NCI-H2196 treated with DMSO at 0.1 percent for 48 hours (cell line): Measurements from ENCODE around the gene CEP162.
"Not testable (repeated sequence)": the region's sequence is repeated elsewhere in the genome, so short reads cannot be mapped to it uniquely, and the experiment has no call there.

Experiments used
- DNase-seq: peaks from one replicate; lab custom pipeline; 2025; ENCODE audit not compliant: unreplicated experiment; lab: John Stamatoyannopoulos, UW

Gene CEP162

DNA sequence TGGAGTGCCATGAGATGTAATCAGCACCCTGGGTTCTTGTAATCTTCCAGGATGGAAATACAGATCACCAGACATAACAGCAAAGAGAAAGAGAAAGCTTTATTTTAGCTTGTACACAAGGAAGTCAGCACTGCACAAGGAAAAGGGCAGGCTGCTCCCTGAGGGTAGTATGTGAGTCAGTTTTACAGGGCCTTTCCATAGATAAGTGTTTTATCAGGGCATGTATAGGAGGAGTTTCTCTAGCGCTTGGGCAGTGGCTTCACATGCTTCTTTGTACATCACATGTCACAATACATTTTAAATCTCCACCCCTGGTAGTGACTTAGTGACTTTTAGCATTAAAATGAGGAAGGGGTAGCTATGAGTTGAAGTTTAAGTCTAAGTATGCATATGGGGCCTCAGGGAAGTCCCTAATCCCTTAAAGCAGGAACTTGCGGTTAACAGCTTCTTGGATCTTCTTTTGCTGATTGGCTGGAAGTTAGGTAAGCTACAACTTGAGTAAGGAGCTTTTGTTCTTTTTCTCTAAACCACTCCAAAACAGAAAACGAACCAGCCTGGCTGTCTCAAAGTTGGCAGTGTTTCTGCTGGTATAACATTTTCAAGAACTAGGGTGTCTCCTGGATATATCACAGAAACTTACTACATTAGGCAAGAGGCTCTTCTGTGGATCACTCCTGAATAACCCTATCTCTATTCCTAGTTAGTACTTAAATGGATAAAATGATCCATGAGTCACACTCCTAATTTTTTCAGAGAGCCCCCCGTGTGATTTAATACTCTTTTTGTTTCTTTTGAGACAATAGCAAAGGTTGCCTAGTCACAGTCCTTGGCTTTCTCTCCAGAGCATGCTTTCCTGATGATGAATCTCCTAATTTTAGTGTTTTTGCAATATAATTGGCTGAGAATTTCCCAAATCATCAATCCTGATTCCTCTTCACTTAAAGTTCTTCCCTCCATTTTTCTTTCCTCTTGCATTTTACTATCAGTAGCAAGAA, 133.7 kb downstream of the CEP162 start:
- no peak for DNase-seq

DNA sequence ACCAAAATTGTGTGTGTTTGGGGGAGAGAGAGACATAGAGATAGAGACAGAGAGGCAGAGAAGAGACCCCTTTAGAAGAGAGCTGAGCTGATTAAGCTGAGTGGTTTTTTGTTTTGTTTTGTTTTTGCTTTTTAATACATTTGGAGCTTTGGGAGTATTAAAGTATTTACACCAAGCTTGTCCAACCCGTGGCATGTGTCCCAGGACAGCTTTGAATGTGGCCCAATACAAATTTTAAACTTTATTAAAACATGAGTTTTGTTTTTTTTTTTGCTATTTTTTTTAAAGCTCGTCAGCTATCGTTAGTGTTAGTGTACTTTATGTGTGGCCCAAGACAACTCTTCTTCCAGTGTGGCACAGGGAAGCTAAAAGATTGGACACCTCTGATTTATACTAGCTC, 137.9 kb downstream of the CEP162 start:
- DNase-seq: no peak

GRCh38 chr6:84089081-84089480, 138.4 kb downstream of the CEP162 start:
- DNase-seq: no peak

GRCh38 chr6:84086545-84087429, 140.7 kb downstream of the CEP162 start:
- no peak for DNase-seq

- DNase-seq: no peak
Observed at GRCh38 chr6:84086056-84086455, 141.4 kb downstream of the CEP162 start.

DNA sequence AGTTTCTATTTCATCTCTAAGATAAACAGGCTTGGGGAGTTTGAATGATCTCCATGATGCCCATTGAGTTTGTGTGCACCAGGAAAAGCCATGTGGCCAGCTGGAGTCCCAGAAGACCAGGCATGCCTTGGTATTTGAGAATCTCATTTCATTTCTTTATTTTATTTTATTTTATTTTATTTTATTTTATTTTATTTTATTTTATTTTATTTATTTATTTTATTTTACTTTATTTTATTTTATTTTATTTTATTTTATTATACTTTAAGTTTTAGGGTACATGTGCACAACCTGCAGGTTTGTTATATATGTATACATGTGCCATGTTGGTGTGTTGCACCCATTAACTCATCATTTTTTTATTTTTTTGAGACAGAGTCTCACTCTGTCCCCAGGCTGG, 142.7 kb downstream of the CEP162 start:
- not testable (repeated sequence) for DNase-seq

DNA sequence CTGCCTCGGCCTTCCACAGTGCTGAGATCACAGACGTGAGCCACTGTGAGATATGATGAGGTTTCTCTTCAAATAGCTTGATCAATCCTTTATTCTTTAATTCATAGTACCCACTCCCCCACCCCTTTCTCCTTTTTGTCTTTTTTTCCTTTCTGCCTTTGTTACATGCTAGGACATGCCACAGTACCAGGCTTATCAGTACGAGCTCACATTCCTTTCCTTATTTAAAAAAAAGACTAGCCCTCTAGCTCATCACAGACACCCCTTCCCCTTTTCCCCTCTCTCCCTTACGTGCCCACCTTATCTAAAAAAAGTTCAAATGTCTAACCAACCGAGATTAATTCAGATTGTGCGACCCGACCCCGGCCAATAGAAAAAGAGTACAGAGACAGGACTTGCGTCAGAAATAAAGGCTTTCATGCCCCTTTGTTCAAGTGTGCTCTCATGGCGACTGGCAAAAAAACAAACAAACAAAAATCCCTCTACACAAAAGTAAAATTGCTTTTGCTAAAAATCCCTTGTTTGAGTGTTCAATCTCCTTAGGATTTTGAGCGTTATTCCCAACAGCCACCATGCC, 144.7 kb downstream of the CEP162 start:
- no peak for DNase-seq

GRCh38 chr6:84081222-84081621, 146.2 kb downstream of the CEP162 start:
- DNase-seq: no peak

DNA sequence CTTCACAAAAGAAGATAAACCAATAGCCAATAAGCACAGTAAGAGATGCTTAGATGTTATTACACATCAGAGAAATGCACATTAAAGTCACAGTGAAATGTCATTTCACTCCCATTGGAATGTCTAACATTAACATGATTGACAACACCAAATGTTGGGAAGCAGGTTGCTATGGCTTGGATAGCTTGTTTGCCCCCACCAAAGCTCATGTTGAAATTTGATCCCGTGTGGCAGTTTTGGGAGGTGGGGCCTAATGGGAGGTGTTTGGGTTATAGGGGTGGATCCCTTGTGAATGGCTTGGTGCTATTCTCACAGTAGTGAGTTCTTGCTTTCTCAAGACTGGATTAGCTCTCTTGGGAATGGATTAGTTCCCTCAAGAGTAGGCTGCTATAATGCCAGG, 149.1 kb downstream of the CEP162 start:
- no peak for DNase-seq

DNA sequence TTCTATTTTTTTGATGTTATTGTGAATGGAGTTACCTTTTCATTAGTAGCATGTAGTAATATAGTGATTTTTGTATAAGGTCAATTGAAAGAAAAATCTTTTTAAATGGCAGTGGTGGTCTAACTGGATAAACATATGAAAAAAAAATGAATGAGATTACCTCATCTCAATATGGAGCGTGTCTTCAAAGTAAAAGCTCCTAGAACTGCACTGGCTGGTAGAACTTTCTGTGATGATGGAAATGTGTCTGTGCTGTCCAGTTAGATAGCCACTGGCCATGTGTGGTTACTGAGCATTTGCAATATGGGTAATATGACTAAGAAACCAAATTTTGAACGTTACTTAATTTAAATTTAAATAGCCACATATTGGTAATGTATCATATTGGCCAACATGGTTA, 149.8 kb downstream of the CEP162 start:
- no peak for DNase-seq

DNA sequence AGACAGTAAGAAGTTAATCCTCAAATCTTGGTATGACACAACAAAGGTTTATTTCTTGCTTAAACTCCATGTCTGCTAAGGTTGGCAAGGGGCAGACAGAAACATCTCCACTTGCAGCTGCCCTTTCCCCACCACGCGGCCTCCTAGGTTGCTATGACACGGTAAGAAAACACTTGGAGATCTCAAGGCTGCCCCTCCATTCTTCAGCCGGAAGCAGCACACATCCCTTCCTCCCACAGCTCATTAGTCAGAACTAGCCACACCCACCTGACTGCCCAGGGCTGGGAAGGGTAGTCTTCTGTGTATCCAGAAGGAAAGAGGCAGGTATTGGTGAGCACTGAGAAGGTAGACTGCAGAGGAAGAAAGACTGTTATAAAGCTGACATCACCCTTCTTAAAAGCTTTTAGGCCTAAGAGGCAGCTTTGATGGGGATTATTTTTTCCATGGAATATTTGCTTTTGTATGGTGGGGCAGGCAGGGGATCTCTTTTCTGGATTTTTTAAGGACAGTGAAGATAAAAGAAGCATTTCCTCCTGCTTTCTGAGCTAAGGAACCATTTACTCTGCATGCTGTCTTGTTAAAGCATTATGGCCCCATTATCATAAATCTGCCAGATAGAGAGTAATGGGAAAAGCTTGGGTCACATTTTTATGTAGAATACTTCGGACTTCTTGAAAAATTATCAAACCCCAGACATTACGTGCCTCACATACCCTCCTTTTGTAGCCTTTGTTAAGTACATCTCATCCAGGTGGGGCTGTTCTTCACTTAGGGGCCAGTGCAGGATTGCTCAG, 152.3 kb downstream of the CEP162 start:
- no peak for DNase-seq
